ENCODE data around the gene LRRC43. TPM values are rescaled to one million over a fixed set of nuclear protein-coding genes. Genes with fewer than 3 reads are reported as not detected.

The LRRC43 gene, protein sequence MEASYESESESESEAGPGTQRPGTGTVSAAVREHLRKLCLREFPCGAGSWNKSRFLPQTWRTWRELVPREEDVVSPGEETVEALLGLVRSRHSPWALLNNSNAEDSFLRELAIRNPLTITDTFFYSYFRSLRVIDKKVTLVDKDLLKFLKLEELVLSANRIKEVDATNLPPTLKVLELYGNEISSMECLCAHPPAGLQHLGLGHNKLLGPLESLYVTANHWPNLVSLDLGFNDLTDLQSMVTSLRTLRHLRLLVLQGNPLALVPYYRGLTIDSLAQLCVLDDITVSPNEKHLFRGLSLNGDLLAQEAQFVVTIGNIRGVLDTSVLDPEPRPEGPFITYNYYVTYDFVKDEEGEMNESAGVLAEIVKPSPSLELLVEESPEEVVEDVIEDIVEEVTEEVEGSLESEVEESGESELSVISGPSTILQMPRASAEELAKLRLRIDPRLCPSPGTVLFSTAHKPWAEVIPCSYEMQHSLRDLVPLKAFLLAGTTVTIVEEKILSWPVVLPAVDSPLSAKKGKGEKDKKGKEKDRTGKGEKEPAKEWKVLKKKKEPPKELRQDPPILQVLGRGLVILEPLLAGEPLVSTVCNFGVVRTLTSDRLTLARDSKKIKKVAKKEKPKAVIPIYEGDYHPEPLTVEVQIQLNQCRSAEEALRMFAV
- total RNA-seq, result not detected

DNA sequence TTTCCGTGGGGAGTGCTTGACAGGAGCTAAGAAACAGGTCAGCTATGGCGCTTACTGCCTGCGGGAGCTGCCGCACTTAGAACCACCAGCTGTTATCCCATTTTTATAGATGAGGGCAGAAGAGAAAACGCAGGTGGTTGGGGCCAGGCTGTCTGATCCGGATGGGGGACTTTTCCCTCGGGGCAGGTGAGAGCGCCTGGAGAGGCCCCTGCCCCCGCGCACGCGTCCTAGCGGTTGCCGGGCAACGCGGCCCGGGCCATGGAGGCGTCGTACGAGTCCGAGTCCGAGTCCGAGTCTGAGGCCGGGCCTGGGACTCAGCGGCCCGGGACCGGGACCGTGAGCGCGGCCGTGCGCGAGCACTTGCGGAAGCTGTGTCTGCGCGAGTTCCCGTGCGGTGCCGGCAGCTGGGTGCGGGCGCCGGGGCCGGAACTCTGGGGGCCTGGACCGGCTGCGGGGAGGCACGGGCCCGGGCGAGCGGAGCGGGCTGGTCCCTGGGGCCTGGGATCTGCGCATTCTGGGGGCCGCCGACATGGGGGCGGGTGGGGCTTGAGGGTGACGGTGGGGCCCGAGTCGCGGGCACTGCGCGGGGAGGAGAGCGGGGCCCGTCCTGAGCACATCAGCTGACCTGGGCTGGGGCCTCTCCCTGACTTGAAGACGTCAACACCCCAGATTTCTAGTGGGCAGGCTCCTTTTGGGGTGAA is at the start of gene LRRC43:
Gene LRRC43 (plus strand): TSS at position 237 of the 701 bp plus-strand sequence. CDS start 22 bp downstream, at position 259.

DNA sequence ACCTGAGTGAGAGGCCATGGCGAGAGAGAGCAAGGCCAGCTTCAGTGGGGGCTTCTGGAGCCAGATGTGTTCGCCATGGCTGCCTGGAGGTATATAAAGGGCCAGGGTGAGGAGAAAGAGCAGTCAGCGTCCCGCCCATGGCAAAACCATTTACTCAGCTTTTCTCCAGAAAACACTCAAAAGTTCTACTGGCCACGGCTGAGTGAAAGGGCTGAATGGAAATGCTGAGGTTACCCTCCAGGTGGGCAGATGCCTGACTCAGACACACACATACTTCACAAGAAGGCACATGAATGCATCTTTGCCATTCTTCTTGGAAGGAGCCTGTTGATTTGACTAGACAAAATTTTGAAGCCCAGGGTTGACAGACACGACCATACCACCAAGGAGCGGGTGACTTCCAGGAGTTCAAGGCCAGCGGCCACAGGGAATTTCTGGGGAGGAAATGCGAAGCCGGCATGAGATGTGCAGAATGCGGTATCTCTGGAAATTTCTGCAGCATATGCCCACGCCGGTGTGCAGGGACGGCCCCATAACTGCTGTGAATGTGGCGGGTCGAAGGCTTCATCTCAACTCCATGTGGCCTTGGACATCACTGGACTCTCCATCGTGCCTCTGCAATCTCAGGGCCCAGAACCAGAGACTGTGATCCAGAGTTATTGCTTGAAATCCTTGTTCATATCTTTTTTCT is 8.6 kb upstream of the LRRC43 start, which contains the start of gene IL31:
Gene IL31 (minus strand): TSS at position 67 of the 691 bp plus-strand sequence. CDS start 49 bp downstream, at position 18.

DNA sequence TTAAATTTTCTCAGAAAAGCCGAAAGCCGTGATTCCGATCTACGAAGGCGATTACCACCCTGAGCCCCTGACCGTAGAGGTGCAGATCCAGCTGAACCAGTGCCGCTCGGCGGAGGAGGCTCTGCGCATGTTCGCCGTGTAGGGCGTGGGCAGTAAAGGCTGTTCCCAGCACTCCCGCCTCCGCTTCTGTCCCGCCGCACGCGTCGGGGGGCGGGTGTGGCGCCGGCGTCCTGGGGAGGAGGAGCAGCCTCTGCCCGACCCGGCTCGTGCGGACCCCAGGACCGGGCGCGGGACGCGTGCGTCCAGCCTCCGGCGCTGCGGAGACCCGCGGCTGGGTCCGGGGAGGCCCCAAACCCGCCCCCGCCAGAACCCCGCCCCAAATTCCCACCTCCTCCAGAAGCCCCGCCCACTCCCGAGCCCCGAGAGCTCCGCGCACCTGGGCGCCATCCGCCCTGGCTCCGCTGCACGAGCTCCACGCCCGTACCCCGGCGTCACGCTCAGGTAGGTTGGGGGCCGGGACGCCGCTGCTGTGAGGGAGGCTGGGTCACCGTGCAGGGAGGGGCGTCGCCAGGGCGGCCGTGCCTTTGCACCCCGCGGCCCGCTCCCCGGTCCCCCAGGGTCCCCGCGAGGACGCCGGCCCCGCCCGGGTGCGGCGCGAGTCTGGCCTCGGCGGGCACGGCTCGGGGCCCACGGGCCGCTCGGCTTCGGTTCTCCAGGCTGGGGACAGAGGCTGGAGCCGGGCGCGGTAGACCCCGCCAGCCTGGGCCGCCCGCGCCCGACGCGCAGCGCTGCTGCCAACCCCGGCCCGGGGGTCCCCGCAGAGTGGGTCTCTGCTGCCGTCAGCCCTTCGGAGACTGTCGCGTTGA is 20.6 kb downstream of the LRRC43 start, which contains the start of gene B3GNT4:
Gene B3GNT4 (plus strand): TSS at position 409 of the 866 bp plus-strand sequence. CDS start 910 bp downstream, outside the sequence.

DNA sequence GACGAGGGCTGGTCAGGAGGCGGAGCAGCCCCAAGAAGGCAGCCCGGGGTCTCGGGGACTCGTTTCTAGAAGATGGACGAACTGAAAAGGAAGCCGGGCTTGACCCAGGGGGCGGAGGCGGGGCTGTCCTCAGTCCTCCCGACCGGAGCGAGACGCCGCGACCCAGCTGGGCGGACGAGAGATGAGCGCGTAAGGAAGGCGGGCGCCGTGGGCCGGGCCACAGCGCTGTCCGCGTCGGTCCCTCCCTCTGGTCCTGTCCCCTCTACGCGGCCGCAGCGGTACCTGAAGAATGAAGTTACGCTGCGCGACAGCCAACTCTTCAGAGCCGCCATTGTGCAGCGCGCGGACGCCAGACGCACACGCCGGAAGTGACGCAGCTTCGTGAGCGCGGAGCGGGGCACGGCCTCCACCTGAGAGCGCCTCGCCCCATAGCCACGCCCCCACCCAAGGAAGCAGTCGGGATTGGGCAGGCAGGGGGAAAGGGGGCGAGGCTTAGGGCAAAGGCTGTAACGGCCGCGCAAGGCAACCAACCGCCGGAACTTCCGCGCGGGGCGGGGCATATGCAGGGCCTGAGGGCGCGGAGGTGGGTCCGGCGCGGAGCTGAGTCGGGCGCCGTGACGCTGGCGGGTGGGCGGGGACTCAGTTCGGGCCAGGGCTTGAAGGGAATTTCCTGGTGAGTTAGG is 42.9 kb downstream of the LRRC43 start, which contains the start of gene DIABLO:
Gene DIABLO (minus strand): TSS at position 370 of the 683 bp plus-strand sequence. CDS start 38 bp downstream, at position 332.

Small RNA genes within 50 kb of the gene (small RNA-seq; reads per million reads assigned to genes)
- gene DIABLO (ENCODE audit: low replicate concordance), result 0.21 reads per million

Other genes starting within 250 kb of the LRRC43 start
- 82.6 TPM for gene BCL7A, start 161.2 kb upstream of the LRRC43 start, total RNA-seq
- 26.3 TPM for gene MLXIP, start 104.4 kb upstream of the LRRC43 start, total RNA-seq
- gene IL31, start 8.9 kb upstream of the LRRC43 start, total RNA-seq, result not detected
- gene B3GNT4, start 20.6 kb downstream of the LRRC43 start, total RNA-seq, result 18.2 TPM
- gene DIABLO, start 42.9 kb downstream of the LRRC43 start, total RNA-seq, result 52.0 TPM
- 22.5 TPM for gene VPS33A, start 83.4 kb downstream of the LRRC43 start, total RNA-seq
- 146 TPM for gene CLIP1, start 239.5 kb downstream of the LRRC43 start, total RNA-seq